HFF-Myc (cell line): ENCODE results near the gene CD2AP.
"Not testable (repeated sequence)": the region's sequence is repeated elsewhere in the genome, so short reads cannot be mapped to it uniquely, and the experiment has no call there.

Experiments
- DNase-seq: peaks from one replicate; pipeline ENCODE4 v3.0.0-alpha.2; 2011; ENCODE audit warnings: low read depth; ENCODE audit errors: extremely low read depth
- H3K4me3 ChIP-seq: replicated peaks from 2 replicates; pipeline ENCODE4 v1.5.1; 2011; ENCODE audit warnings: low read depth, mild to moderate bottlenecking, control low read depth, low read length
- CTCF ChIP-seq: IDR thresholded peaks from 2 replicates; pipeline ENCODE4 v1.5.1; 2012; ENCODE audit warnings: mild to moderate bottlenecking, low read depth, low read length, control low read depth; ENCODE audit errors: missing control alignments

CD2AP gene

GRCh38 chr6:47437592-47437991 is 40.0 kb upstream of the CD2AP start:
- no peak for DNase-seq
- no peak overlapping the region for H3K4me3 ChIP-seq
- TF ChIP-seq CTCF, result no peak

GRCh38 chr6:47438481-47439347 is 38.9 kb upstream of the CD2AP start:
- no peak for TF ChIP-seq CTCF
- DNase-seq, result no peak
- no peak overlapping the region for H3K4me3 ChIP-seq

- TF ChIP-seq CTCF, result no peak
- no peak for DNase-seq
Observed at GRCh38 chr6:47439348-47439668, 38.3 kb upstream of the CD2AP start.

GRCh38 chr6:47440719-47441118 is 36.9 kb upstream of the CD2AP start:
- TF ChIP-seq CTCF, result no peak
- no peak for DNase-seq
- H3K4me3 ChIP-seq, result no peak overlapping the region

More at GRCh38 chr6:47439348-47439668, 38.3 kb upstream of the CD2AP start:
- no peak overlapping the region for H3K4me3 ChIP-seq

- not testable (repeated sequence) for H3K4me3 ChIP-seq, DNase-seq
Observed at GRCh38 chr6:47444964-47445363, 32.6 kb upstream of the CD2AP start.

- no peak overlapping the region for H3K4me3 ChIP-seq
- DNase-seq, result no peak
- no peak for TF ChIP-seq CTCF
Observed at GRCh38 chr6:47446669-47447330, 30.8 kb upstream of the CD2AP start.

GRCh38 chr6:47447722-47448121 is 29.9 kb upstream of the CD2AP start:
- TF ChIP-seq CTCF, result no peak
- DNase-seq, result no peak
- H3K4me3 ChIP-seq, result no peak overlapping the region
